Neutrophil (primary cell): ENCODE measurements around the gene GPR176.

Experiments used
- H3K27ac ChIP-seq: fragments of 200-600 bp; sonication (generic); 2 replicates; pipeline ENCODE4 v1.5.1; 2016; ENCODE audit warnings: mild to moderate bottlenecking, moderate library complexity
- H3K27me3 ChIP-seq: fragments of 200-600 bp; sonication (generic); 2 replicates; pipeline ENCODE4 v1.6.0; 2016; ENCODE audit warnings: mild to moderate bottlenecking
- H3K36me3 ChIP-seq: fragments of 200-600 bp; sonication (generic); 2 replicates; pipeline ENCODE4 v1.5.1; 2017
- H3K4me1 ChIP-seq, 2 experiments: fragments of 200-600 bp in 1 of 2; sonication (generic) in 1 of 2; 1 replicate in 1 of 2; 2 replicates in 1 of 2; pipeline versions ENCODE4 v1.5.1 to v1.6.1; 2013 to 2016; ENCODE audit warnings: low read depth in 1 of 2, low read length in 1 of 2, mild to moderate bottlenecking in 1 of 2, moderate library complexity in 1 of 2; ENCODE audit not compliant: control insufficient read depth in 1 of 2, insufficient read depth in 1 of 2
- H3K4me3 ChIP-seq, 2 experiments: fragments of 200-600 bp in 1 of 2; sonication (generic) in 1 of 2; 1 replicate in 1 of 2; 2 replicates in 1 of 2; pipeline ENCODE4 v1.5.1; 2013 to 2016; ENCODE audit warnings: low read depth in 1 of 2, low read length in 1 of 2, mild to moderate bottlenecking in 1 of 2, moderate library complexity in 1 of 2
- H3K9me3 ChIP-seq: fragments of 200-600 bp; sonication (generic); 2 replicates; pipeline ENCODE4 v1.5.1; 2016
- CTCF ChIP-seq: fragments of 200-600 bp; sonication (generic); IDR thresholded peaks from 2 replicates; pipeline ENCODE4 v1.5.1; 2016; ENCODE audit warnings: antibody characterized with exemption

The GPR176 gene

GRCh38 chr15:39942101-39942752 lies 22.2 kb upstream of the GPR176 start:
- peaks cover 50% of the 10 kb centered on the region for H3K36me3 ChIP-seq
- no peak overlapping the region for H3K4me3 ChIP-seq
- TF ChIP-seq CTCF, result no peak
- no peaks in the 10 kb centered on the region for H3K4me1 ChIP-seq
- no peaks in the 10 kb centered on the region for H3K9me3 ChIP-seq
- H3K27ac ChIP-seq, result no peak overlapping the region
- H3K27me3 ChIP-seq, result no peaks in the 10 kb centered on the region

- no peak overlapping the region for H3K27ac ChIP-seq
- peaks cover 27% of the 10 kb centered on the region for H3K36me3 ChIP-seq
- H3K9me3 ChIP-seq, result no peaks in the 10 kb centered on the region
- no peak overlapping the region for H3K4me3 ChIP-seq
- no peaks in the 10 kb centered on the region for H3K27me3 ChIP-seq
- no peak for TF ChIP-seq CTCF
- peaks cover 6 to 7% of the 10 kb centered on the region in 2 experiments for H3K4me1 ChIP-seq
Measured at GRCh38 chr15:39939487-39940452, 19.7 kb upstream of the GPR176 start.

- H3K9me3 ChIP-seq, result no peaks in the 10 kb centered on the region
- H3K4me1 ChIP-seq, result peaks cover 21 to 26% of the 10 kb centered on the region in 2 experiments
- no peaks in the 10 kb centered on the region for H3K27me3 ChIP-seq
- H3K36me3 ChIP-seq, result peaks cover 16% of the 10 kb centered on the region
- H3K27ac ChIP-seq, result no peak overlapping the region
- TF ChIP-seq CTCF, result no peak
- no peak overlapping the region for H3K4me3 ChIP-seq
Measured at GRCh38 chr15:39937696-39938095, 17.6 kb upstream of the GPR176 start.

GRCh38 chr15:39936681-39937080 lies 16.6 kb upstream of the GPR176 start:
- TF ChIP-seq CTCF, result no peak
- peaks cover 30 to 34% of the 10 kb centered on the region in 2 experiments for H3K4me1 ChIP-seq

GRCh38 chr15:39936187-39936586 lies 16.1 kb upstream of the GPR176 start:
- no peak overlapping the region for H3K4me3 ChIP-seq
- no peak overlapping the region for H3K27ac ChIP-seq
- H3K4me1 ChIP-seq, result peaks cover 30 to 34% of the 10 kb centered on the region in 2 experiments
- TF ChIP-seq CTCF, result no peak
- H3K27me3 ChIP-seq, result no peaks in the 10 kb centered on the region
- peaks cover 12% of the 10 kb centered on the region for H3K36me3 ChIP-seq
- no peaks in the 10 kb centered on the region for H3K9me3 ChIP-seq

More at GRCh38 chr15:39936681-39937080, 16.6 kb upstream of the GPR176 start:
- Histone ChIP-seq H3K36me3 (peaks cover 15% of the 10 kb centered on the region), H3K27ac (no peak overlapping the region), H3K4me3 (no peak overlapping the region), H3K9me3 (no peaks in the 10 kb centered on the region), H3K27me3 (no peaks in the 10 kb centered on the region)
